ENCODE measurements around the gene TP73. TPM values are rescaled to one million over a fixed set of nuclear protein-coding genes. Genes with fewer than 3 reads are reported as not detected.

TP73 gene
- total RNA-seq, 1 experiment from 2014 or later: 19.2 TPM

- H3K9me3 ChIP-seq (ENCODE audit: control insufficient read depth in 1 of 2, insufficient read depth in 1 of 2, low read depth in 1 of 2, low read length in 2 of 2): no peaks in the 10 kb centered on the region
- ChIA-PET POLR2A (no interaction called here), CTCF (no interaction called here), RAD21 (ENCODE audit: low non-redundant PET in 1 of 2, low total read pairs in 2 of 2, uncharacterized antibody in 2 of 2, unreplicated experiment in 2 of 2) (no interaction called here)
- peaks cover 20 to 28% of the 10 kb centered on the region in 2 experiments; a peak in 3 of 4 replicates for H3K36me3 ChIP-seq (ENCODE audit: control insufficient read depth in 1 of 2, insufficient read depth in 2 of 2, low read length in 2 of 2)
- H4K20me1 ChIP-seq (ENCODE audit: insufficient read depth): no peaks in the 10 kb centered on the region
- no peak overlapping the region for H3K27ac ChIP-seq (ENCODE audit: low read depth, low read length)
- BruUV-seq (replicated peaks): no TSS peak
- H3K79me2 ChIP-seq (ENCODE audit: insufficient read depth, low read length): no peaks in the 10 kb centered on the region
- DNase-seq (ENCODE audit: low read depth, low spot score) (no peak), ATAC-seq (no peak)
- no peak overlapping the region for H2AFZ ChIP-seq (ENCODE audit: low read depth, low read length, poor library complexity, severe bottlenecking)
- H3K4me2 ChIP-seq (ENCODE audit: low read length): no peak overlapping the region
- TF ChIP-seq CEBPB (IDR thresholded peaks at IDR 0.05; ENCODE audit: low read depth) (no peak), CBX3 (IDR thresholded peaks at IDR 0.05; ENCODE audit: low read depth) (no peak), CTCF (IDR thresholded peaks at IDR 0.05 in 2 of 3, conservative IDR thresholded peaks at IDR 0.05 in 1 of 3; ENCODE audit: borderline replicate concordance in 1 of 3, insufficient read depth in 1 of 3, low read depth in 2 of 3, low read length in 2 of 3) (no peak), SIN3A (IDR thresholded peaks at IDR 0.05; ENCODE audit: low read depth) (no peak), SP1 (IDR thresholded peaks at IDR 0.05; ENCODE audit: low read depth) (no peak), YY1 (IDR thresholded peaks at IDR 0.05; ENCODE audit: extremely low read depth, insufficient replicate concordance, low read depth, low read length) (no peak), EZH2 (IDR thresholded peaks at IDR 0.05) (no peak), ZNF274 (IDR thresholded peaks at IDR 0.05; ENCODE audit: low read depth, low read length) (no peak), RAD21 (IDR thresholded peaks at IDR 0.05; ENCODE audit: low read depth) (no peak), REST (IDR thresholded peaks at IDR 0.05; ENCODE audit: low read depth) (no peak), ZFX (IDR thresholded peaks at IDR 0.05) (no peak), EGR1 (IDR thresholded peaks at IDR 0.05; ENCODE audit: low read depth) (no peak)
- H3K4me1 ChIP-seq (ENCODE audit: control insufficient read depth in 1 of 2, insufficient read depth in 2 of 2, low read length in 2 of 2): peaks cover 16 to 21% of the 10 kb centered on the region in 2 experiments
- H3K4me3 ChIP-seq (replicated peaks in 1 of 2; ENCODE audit: low read depth in 1 of 2, low read length in 2 of 2): no peak overlapping the region
- intact Hi-C loops (cut with micrococcal nuclease): no loop called here
- H3K9me2 ChIP-seq (ENCODE audit: insufficient read depth): no peaks in the 10 kb centered on the region
- no peak overlapping the region for H3K9ac ChIP-seq (ENCODE audit: low read length)
- H3K27me3 ChIP-seq (ENCODE audit: insufficient read depth, low read length): no peaks in the 10 kb centered on the region
These were observed 127.1 kb downstream of the TP73 start for GRCh38 chr1:3779265-3779911.
